NCI-H2171 (cell line): ENCODE measurements around the gene MACROD2.
A peak's percentile ranks its signal among the peaks of the same experiment; 100 is the strongest.

Source experiments
- DNase-seq: peaks from one replicate; lab custom pipeline; 2025; lab: John Stamatoyannopoulos, UW

MACROD2 gene

GRCh38 chr20:15288106-15288505 is 1292.8 kb downstream of the MACROD2 start:
- no peak for DNase-seq

DNA sequence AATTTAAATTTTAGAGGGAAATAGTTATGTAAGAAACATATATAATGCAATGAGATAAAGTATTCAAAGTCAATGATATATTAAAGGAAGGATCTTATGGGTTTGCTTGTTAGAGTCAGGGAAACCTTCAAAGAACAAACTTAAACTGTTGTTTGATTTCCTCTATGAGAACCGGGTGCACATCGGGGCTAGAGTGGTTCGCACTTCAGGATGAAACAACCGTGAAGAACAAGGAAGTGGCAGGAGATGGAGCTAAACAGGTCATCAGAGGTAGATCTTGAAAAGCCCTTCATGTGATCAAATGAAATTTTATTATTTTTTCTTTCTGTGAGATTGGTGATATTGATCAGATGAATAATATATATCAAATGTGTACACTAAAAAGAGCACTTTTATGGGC is 1294.0 kb downstream of the MACROD2 start:
- no peak for DNase-seq

DNA sequence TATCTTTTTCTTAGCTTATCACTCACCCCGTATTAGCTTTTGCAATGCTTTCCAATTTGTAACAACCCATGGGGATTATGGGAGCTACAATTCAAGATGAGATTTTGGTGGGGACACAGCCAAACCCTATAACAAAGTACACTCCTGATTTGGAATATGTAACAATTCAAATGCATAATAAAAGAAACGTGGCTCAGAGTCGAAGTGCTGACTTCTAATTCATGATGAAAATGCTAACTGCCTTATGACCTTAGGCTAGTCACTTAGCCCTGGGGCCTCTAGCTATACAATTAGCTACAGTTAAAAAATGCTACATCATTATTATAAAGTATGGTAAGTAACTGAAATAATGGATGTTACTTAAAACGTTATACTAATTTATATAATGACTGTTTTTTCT is 1297.1 kb downstream of the MACROD2 start:
- no peak for DNase-seq

DNA sequence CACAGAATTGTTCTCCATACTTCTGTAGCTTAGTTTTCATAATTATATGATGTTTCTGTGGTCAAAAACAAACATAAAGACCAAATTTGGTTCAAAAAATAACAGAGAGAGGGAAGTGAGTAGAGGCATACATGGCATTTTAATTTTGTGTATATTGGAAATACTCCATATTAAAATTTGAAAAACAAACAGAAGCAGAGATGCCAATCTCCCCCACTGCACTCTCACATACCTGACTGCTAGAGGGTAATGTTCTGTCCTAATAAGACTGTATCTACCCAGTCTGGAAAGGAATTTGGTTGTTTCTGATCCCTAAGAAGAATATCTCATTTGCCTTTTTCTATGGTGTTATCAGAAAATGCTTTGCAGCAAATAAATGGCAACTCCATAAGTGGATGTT is 1301.1 kb downstream of the MACROD2 start:
- no peak for DNase-seq

DNA sequence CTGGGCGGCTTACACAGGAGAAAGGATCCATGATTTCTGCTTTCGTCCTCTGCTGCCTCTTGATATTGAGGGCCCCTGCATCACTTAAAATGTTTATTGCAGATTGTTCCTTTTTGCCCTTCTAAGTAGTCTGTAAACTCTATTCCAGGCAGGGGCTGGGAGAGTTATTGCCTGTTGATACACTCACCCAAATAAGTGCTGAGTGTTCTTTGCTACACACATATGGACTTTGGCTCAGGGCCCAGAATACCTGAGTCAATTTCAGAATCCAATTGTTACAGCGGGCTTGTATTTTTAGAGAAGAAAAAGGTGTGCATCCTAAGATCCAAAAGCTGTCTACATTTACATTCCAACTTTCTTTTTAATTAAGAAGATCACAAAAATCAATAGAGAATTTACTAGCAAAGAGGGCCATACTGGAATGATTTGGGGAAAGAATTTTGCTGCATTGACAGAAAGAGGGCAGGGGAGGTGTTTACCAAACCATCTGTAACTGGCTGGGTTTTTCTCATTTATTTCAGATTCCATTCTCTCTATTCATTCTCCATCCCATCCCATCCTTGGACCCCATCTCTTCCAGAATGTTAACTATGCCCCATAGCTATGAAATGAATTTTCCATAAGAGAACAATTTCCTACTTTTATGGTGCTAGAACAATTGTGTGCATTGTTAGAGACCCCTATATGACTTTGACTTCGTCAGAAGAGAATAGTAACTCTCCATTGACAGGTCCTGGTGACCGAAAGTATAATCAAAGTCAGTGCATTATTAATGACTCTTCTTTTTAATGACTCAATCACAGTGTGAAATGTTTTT is 1302.0 kb downstream of the MACROD2 start:
- DNase-seq: peak; percentile 53

DNA sequence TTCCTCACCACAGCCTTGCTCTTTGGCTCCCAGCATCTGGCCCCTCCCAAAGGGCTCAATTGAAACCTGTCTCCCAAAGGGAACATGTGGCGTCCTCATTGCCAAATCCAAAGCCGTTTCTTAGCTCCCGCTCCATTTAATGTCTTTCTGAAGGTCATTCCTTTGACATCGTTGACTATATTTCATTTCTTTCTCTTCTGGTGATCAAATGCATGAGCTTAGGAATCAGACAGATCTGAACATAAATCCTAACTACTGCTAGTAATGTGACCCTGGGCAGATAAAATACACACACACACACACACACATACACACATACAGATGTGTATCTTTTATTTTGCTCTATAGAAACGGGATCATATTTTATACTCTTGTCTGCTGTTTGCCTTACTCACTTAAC is 1306.8 kb downstream of the MACROD2 start:
- DNase-seq: no peak

GRCh38 chr20:15310361-15310760 is 1315.0 kb downstream of the MACROD2 start:
- no peak for DNase-seq

- no peak for DNase-seq
Observed at GRCh38 chr20:15316556-15316955, 1321.2 kb downstream of the MACROD2 start.

DNA sequence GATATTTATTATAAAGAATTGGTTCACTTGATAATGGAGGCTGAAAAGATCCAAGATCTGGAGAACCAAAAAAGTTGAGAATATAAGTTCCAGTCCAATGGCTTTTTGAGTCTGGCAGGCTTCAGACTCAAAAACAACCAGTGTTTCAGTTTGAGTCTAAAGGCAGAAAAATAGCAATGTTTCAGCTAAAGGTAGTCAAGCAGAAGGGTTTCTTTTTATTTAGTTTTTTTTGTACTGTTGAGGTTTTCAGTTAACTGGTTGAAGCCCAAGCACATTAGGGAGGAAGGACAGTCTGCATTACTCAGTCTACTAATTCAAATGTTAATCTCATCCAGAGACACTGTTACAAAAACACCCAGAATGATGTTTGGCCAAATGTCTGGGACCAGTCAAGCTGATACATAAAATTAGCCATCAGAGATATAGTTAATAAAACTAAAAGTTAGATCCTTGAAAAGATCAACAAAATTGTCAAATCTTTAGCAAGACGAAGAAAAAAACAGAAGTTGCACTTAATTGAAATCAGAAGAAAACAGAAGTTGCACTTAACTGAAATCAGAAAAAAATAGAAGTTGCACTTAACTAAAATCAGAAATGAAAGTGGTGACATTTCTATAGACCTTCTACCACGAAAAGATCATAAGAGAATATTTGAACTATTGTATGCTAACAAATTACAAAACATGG is 1322.4 kb downstream of the MACROD2 start:
- DNase-seq: no peak

DNA sequence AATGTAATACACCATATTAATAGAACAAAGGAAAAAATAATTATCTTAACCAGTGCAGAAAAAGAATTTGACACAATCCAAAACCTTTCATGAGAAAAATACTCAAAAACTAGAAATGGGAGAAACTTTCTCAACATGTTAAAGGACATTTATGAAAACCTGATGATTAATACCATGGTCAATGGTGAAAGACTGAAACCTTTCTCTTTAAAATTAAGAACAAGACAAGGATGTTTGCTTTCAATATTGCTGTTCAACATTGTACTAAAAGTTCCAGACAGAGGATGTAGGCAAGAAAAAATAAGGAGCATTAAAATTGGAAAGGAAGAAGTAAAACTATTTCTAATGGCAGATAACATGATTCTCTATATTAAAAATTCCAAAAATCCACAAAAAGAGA is 1323.4 kb downstream of the MACROD2 start:
- no peak for DNase-seq

- no peak for DNase-seq
Observed at GRCh38 chr20:15319439-15319838, 1324.1 kb downstream of the MACROD2 start.

- no peak for DNase-seq
Observed at GRCh38 chr20:15320941-15321340, 1325.6 kb downstream of the MACROD2 start.

DNA sequence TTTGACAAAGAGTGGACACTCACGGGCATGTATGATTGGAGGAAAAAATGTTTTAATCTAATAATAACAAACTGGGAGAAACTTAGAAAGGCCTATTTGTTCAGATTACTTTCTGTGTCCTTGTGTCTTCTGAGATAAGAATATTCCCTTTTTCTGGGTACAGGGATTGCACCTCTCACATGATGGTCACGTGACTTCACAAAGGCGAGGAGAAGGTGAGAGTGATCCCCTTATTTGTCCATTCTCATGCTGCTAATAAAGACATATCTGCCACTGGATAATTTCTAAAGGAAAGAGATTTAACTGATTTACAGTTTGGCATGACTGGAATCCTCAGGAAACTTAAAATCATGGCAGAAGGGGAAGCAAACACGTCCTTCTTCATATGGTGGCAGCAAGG is 1331.8 kb downstream of the MACROD2 start:
- DNase-seq: no peak

DNA sequence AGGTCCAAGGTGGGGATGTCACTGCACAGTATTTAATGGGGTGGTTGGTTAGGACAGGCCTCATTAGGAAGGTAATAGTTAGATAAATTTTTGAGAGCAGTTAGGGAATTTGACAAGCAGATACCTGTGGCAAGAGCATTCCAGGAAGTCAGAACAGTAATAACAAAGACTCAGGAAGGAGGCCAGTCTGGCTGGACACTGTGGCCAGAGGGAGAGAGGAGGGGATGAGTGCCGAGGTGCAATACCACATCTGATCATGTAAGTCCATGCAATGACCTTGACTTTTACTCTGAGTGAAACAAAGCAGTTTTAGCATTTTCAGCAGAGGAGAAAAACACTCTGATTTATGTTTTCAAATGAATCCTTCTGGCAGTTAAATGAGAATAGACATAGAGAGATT is 1332.8 kb downstream of the MACROD2 start:
- DNase-seq: no peak

- DNase-seq: no peak
Observed at GRCh38 chr20:15332711-15333160, 1337.4 kb downstream of the MACROD2 start.

DNA sequence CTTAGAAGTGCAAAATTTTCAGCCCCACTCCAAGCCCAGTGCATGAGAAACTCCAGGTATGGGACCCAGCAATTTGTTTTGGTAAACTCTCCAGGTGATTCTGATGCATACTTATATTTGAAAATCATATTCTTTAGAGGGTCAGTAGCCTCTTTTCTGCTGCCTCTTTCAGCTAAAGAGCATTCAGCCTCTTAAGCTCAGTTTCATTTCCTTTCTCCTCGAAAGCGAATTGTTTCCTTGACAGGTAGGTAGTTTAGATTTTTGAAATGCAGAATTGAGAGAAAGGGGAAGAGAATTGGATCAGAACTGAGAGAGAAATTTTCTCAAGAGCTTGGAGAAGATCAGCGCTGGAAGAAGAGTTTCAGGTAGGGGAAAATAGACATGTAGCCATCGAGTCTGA is 1337.9 kb downstream of the MACROD2 start:
- no peak for DNase-seq

DNA sequence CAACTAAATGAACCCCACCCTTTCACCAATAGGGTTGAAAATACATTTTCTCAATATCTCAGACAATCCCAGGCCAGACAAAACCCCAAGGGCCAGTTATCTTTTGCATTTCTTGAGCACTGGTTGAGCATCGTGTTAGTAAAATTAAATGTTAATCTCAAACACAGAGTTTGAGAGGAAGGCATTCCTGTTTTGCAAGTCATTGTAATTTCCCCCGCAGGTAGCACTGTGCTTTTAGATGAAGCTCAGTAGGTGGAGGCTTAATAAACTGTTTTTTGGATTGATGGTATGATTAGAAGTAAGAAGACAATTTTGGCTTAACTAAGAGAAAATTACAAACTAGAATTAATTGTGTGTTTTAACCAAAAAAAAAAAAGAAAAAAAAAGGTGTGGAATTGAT is 1340.7 kb downstream of the MACROD2 start:
- DNase-seq: no peak

- DNase-seq: no peak
Observed at GRCh38 chr20:15336536-15336935, 1341.2 kb downstream of the MACROD2 start.

GRCh38 chr20:15339264-15339663 is 1343.9 kb downstream of the MACROD2 start:
- DNase-seq: peak; percentile 72

DNA sequence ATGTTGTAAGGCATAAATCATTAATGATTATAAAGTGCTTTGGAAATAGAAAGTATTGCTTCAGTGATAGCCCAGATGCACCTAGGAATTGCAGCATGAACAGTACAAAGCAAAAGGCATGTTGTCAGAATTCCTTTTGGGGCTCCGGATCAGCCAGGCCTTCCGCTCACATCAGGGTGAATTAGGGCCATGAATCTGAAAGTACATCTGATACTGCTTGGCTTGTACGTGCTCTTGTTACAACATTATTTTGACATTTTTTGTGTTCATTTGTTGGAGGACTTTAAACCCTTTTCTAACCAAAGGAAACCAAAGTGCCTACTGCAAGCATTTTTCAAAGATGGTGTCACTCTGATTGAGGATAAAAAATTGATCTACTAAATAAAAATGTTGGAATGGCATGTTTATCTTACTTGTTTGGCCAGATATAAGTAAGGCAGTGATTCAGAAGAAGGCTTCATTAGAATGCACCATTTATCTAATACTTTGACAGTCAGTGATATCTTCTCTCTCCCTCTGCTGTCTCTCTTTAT is 1347.7 kb downstream of the MACROD2 start:
- no peak for DNase-seq

GRCh38 chr20:15345287-15345686 is 1350.0 kb downstream of the MACROD2 start:
- no peak for DNase-seq

DNA sequence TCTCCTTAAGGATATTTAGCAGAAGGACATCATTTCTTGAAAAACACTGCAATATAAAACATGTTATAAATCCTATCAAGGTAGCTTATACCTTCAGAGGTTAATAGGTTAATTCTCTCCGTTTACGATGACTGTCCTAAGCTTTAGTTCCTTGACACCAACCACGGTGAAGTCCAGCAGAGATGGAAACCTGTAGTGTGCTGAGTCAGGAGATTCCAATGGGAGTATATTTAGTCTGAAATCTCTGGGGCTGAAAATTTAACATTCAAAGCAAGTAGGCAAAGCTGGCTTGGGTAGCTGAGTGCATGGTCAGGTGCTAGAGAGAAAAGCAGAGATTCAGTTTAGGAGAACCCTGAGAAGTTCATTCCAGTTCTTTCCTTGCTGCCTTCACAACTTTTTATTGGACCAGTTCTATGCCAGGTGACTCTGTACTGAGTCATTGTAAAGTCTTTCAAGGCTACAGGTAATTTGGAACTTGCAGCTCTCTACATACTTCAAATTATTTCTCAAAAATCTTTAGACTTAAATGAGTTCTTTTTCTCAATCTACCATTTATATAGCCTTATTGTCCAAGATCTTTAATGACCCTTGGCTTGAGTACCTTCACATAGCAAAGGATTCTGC is 1351.5 kb downstream of the MACROD2 start:
- DNase-seq: no peak

DNA sequence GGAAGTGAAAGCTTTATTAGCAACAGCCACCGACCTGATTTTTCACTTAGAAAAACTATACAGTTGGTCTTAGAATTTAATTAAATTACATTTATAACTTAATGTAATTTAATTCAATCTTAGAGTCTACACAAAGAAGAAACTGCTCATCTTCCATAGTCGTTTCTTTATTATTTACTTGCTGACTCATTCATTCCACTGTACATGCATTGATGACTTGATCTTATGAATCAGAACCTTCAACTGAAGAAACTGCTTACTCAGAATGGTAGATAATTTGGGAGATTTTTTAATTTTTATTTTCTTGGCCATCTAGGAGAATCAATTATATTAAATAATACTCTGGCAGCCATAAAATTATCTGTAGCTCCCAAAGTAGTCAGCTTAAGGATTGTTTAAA is 1363.7 kb downstream of the MACROD2 start:
- no peak for DNase-seq
